Panc1 (cell line): ENCODE measurements around the gene UNC93B1. TPM values are rescaled to one million over a fixed set of nuclear protein-coding genes. Genes with fewer than 3 reads are reported as not detected.

Source experiments
- ATAC-seq: fragments of 200-7000 bp; cut with Tn5 transposase; 2 replicates; pipeline ENCODE4 v1.9.1; 2020; ENCODE audit warnings: mild to moderate bottlenecking, moderate library complexity
- BruUV-seq: library from RNA; stranded (reverse); fragments of 400-500 nt; replicated peaks from 2 replicates; lab custom pipeline; 2021; lab: Mats Ljungman, UMichigan
- CTCF ChIA-PET: fragments of 300-600 bp; sonication (Branson Sonifier 250); formaldehyde crosslinking; loops from one replicate; lab custom pipeline; 2022; ENCODE audit warnings: antibody characterized with exemption; lab: Charles Lee
- POLR2A ChIA-PET: fragments of 300-600 bp; sonication (Branson Sonifier 250); formaldehyde crosslinking; loops from one replicate; lab custom pipeline; 2022; ENCODE audit warnings: antibody characterized with exemption; lab: Charles Lee
- DNase-seq: peaks from one replicate; pipeline ENCODE4 v3.0.0-alpha.2; 2010; ENCODE audit warnings: low read depth, low spot score
- H3K27ac ChIP-seq: 2 replicates; pipeline ENCODE4 v1.5.1; 2011; ENCODE audit warnings: mild to moderate bottlenecking, low read length, inconsistent platforms
- H3K27me3 ChIP-seq: fragments of 200-500 bp; sonication (Bioruptor generic); 2 replicates; pipeline ENCODE4 v1.6.0; 2014; ENCODE audit warnings: low read length, inconsistent platforms; ENCODE audit not compliant: control insufficient read depth, insufficient read depth
- H3K36me3 ChIP-seq: fragments of 200-500 bp; sonication (Bioruptor generic); 2 replicates; pipeline ENCODE4 v1.5.1; 2014; ENCODE audit warnings: inconsistent platforms, mild to moderate bottlenecking, low read length, moderate library complexity; ENCODE audit not compliant: control insufficient read depth, insufficient read depth
- H3K4me1 ChIP-seq: 2 replicates; pipeline ENCODE4 v1.5.1; 2011; ENCODE audit warnings: inconsistent platforms, mild to moderate bottlenecking, low read length, moderate library complexity; ENCODE audit not compliant: control insufficient read depth, insufficient read depth
- H3K4me3 ChIP-seq, 2 experiments: 2 replicates each; pipeline ENCODE4 v1.5.1; 2011 to 2012; ENCODE audit warnings: low read depth in 2 of 2, low read length in 2 of 2, mild to moderate bottlenecking in 2 of 2, inconsistent platforms in 1 of 2, moderate library complexity in 1 of 2
- H3K9me3 ChIP-seq: fragments of 200-500 bp; sonication (Bioruptor generic); 2 replicates; pipeline ENCODE4 v1.5.1; 2014; ENCODE audit warnings: low read depth, mild to moderate bottlenecking, inconsistent platforms, low read length, moderate library complexity; ENCODE audit not compliant: control insufficient read depth, insufficient read depth
- POLR2AphosphoS5 ChIP-seq: IDR thresholded peaks from 2 replicates; pipeline ENCODE4 v1.6.1; 2012; ENCODE audit warnings: mild to moderate bottlenecking, low read depth, low read length, moderate library complexity
- SIN3A ChIP-seq: IDR thresholded peaks from 2 replicates; pipeline ENCODE4 v1.6.1; 2012; ENCODE audit warnings: low read depth, mild to moderate bottlenecking, low read length, moderate library complexity, borderline replicate concordance; ENCODE audit not compliant: insufficient read depth
- TCF7L2 ChIP-seq: IDR thresholded peaks from 2 replicates; pipeline ENCODE4 v1.6.1; 2011; ENCODE audit warnings: mild to moderate bottlenecking, low read depth, low read length, inconsistent platforms
- in situ Hi-C: cut with HindIII; loops from 2 replicates; pipeline ENCODE4 v1.10.0; 2016; ENCODE audit warnings: low sequenced_read_pairs, low pct_unique_long_range_greater_than_20kb
- intact Hi-C: fragments of 100-400 bp; cut with micrococcal nuclease; formaldehyde crosslinking; loops from one replicate; pipeline ENCODE4 v1.10.0; 2022; ENCODE audit not compliant: unreplicated experiment
- total RNA-seq: library from RNA; stranded (reverse); gene quantifications from one replicate; pipeline ENCODE4 v1.2.1, GENCODE V29; 2021; ENCODE audit not compliant: unreplicated experiment
- TF ChIP-seq, protein P1 (sequence below): fragments of 450-650 bp; IDR thresholded peaks from 2 replicates; pipeline ENCODE4 v1.5.1; 2017; ENCODE audit warnings: mild to moderate bottlenecking
- TF ChIP-seq, protein P2 (sequence below), 2 experiments: IDR thresholded peaks; 2 replicates each; pipeline ENCODE4 v1.6.1; 2011 to 2012; ENCODE audit warnings: low read depth in 2 of 2, control low read depth in 1 of 2, low read length in 1 of 2, mild to moderate bottlenecking in 1 of 2, moderate library complexity in 1 of 2; ENCODE audit not compliant: insufficient read depth in 1 of 2

Gene UNC93B1
- total RNA-seq, 1 experiment from 2014 or later: 54.1 TPM

DNA sequence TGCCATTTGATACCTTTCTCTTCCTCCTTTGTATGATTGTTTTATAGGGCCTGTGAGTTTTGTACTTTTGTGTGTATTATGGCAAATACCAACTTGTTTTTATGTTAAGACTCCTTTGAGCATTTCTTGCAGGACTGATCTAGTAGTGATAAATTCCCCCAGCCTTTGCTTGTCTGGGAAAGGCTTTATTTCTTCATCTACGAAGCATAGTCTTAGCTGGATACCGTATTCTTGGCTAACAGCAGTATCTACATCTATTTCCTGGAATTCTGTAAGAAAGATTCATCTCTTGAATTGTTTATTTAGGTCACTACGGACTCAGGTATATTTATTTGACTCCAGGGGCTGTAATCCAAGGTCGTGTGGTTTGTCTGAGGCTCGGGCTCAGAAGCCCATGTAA is 20.6 kb upstream of the UNC93B1 start:
- Histone ChIP-seq H3K27ac (no peak overlapping the region), H3K9me3 (no peaks in the 10 kb centered on the region), H3K4me3 (no peak overlapping the region), H3K27me3 (no peaks in the 10 kb centered on the region), H3K36me3 (no peaks in the 10 kb centered on the region), H3K4me1 (peaks cover 36% of the 10 kb centered on the region)
- TF ChIP-seq TCF7L2 (no peak), POLR2AphosphoS5 (no peak), SIN3A (no peak)
- TF ChIP-seq, protein P1, sequence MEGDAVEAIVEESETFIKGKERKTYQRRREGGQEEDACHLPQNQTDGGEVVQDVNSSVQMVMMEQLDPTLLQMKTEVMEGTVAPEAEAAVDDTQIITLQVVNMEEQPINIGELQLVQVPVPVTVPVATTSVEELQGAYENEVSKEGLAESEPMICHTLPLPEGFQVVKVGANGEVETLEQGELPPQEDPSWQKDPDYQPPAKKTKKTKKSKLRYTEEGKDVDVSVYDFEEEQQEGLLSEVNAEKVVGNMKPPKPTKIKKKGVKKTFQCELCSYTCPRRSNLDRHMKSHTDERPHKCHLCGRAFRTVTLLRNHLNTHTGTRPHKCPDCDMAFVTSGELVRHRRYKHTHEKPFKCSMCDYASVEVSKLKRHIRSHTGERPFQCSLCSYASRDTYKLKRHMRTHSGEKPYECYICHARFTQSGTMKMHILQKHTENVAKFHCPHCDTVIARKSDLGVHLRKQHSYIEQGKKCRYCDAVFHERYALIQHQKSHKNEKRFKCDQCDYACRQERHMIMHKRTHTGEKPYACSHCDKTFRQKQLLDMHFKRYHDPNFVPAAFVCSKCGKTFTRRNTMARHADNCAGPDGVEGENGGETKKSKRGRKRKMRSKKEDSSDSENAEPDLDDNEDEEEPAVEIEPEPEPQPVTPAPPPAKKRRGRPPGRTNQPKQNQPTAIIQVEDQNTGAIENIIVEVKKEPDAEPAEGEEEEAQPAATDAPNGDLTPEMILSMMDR: no peak
- TF ChIP-seq, protein P2, sequence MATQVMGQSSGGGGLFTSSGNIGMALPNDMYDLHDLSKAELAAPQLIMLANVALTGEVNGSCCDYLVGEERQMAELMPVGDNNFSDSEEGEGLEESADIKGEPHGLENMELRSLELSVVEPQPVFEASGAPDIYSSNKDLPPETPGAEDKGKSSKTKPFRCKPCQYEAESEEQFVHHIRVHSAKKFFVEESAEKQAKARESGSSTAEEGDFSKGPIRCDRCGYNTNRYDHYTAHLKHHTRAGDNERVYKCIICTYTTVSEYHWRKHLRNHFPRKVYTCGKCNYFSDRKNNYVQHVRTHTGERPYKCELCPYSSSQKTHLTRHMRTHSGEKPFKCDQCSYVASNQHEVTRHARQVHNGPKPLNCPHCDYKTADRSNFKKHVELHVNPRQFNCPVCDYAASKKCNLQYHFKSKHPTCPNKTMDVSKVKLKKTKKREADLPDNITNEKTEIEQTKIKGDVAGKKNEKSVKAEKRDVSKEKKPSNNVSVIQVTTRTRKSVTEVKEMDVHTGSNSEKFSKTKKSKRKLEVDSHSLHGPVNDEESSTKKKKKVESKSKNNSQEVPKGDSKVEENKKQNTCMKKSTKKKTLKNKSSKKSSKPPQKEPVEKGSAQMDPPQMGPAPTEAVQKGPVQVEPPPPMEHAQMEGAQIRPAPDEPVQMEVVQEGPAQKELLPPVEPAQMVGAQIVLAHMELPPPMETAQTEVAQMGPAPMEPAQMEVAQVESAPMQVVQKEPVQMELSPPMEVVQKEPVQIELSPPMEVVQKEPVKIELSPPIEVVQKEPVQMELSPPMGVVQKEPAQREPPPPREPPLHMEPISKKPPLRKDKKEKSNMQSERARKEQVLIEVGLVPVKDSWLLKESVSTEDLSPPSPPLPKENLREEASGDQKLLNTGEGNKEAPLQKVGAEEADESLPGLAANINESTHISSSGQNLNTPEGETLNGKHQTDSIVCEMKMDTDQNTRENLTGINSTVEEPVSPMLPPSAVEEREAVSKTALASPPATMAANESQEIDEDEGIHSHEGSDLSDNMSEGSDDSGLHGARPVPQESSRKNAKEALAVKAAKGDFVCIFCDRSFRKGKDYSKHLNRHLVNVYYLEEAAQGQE (IDR thresholded peaks at IDR 0.05; ENCODE audit: insufficient read depth in 1 of 2, low read depth in 2 of 2, low read length in 1 of 2): no peak
- in situ Hi-C loops: no loop called here
- DNase-seq (no peak), ATAC-seq (no peak)
- POLR2A ChIA-PET: interaction anchor here (0.7 kb wide), 1 partner anchor 87 kb away, joined by 3 read pairs; no protein-coding TSS in a partner anchor
- no TSS peak for BruUV-seq
- CTCF ChIA-PET: interaction anchor here (0.7 kb wide), 1 partner anchor 48 kb away, joined by 8 read pairs; no protein-coding TSS in a partner anchor
- intact Hi-C loops: no loop called here

DNA sequence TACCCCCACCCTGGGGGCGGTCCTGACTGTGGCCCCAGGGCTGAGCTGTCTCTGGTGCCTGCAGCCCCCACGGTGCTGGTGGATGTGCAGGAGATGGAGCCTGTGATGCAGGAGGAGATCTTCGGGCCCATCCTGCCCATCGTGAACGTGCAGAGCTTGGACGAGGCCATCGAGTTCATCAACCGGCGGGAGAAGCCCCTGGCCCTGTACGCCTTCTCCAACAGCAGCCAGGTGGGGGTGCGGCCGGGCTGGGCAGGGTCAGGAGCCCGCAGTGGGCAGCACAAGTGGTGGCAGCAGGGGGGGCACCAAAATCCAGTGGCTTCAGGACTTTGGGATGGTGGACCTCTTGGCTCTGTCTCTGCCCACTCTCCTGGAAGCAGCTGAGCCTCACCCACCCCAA is 18.6 kb upstream of the UNC93B1 start:
- BruUV-seq: no TSS peak
- Histone ChIP-seq H3K4me3 (no peak overlapping the region), H3K9me3 (no peaks in the 10 kb centered on the region), H3K4me1 (peaks cover 25% of the 10 kb centered on the region), H3K27me3 (no peaks in the 10 kb centered on the region), H3K27ac (no peak overlapping the region), H3K36me3 (no peaks in the 10 kb centered on the region)
- DNase-seq (no peak), ATAC-seq (no peak)
- ChIA-PET POLR2A (no interaction called here), CTCF (no interaction called here)
- in situ Hi-C loops (no loop called here), intact Hi-C loops (no loop called here)
- no peak for TF ChIP-seq SIN3A
- TF ChIP-seq, protein P1: no peak
- TF ChIP-seq TCF7L2: no peak
- TF ChIP-seq, protein P2 (IDR thresholded peaks at IDR 0.05; ENCODE audit: insufficient read depth in 1 of 2, low read depth in 2 of 2, low read length in 1 of 2): no peak
- TF ChIP-seq POLR2AphosphoS5: no peak
